Suprapubic skin (tissue), 4 donors: ENCODE measurements around the gene PCDHAC2.

ENCODE experiments used
- POLR2A ChIP-seq, 2 donors: fragments of 450-650 bp; IDR thresholded peaks; one replicate each; pipeline ENCODE4 v1.6.1; 2017; ENCODE audit warnings: antibody characterized with exemption in 2 of 2, mild to moderate bottlenecking in 2 of 2, moderate library complexity in 2 of 2
- POLR2AphosphoS5 ChIP-seq, 3 donors: sonication (generic); formaldehyde crosslinking; IDR thresholded peaks; one replicate each; pipeline ENCODE4 v1.6.1; 2017; ENCODE audit warnings: antibody characterized with exemption in 3 of 3

DNA sequence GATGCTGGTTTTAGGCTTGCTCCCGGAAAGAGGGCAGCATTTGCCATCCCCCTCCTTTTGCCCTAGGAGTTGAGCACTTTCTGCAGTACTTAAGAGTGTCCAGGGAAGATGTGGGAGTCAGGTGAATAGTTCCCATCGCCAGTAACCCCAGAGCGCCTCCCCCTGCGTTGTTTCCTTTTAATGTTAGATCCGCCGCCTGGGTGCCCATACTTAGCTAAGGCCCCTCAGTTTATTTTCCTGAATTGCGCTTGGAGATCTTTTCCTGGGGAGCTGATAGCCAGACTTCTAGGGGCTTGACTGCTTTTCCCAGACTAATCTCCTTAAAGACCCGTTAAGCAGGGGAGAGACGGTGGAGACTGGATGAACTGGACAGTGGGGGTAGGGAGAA lies 377 bp upstream of the PCDHAC2 start:
- TF ChIP-seq POLR2AphosphoS5 (IDR thresholded peaks at IDR 0.05) (no peak), POLR2A (IDR thresholded peaks at IDR 0.05) (no peak)
